Non-pigmented ciliary epithelial cell (primary cell): Measurements from ENCODE around the gene UBE2J1.

Source experiments
- DNase-seq: peaks from one replicate; pipeline ENCODE4 v3.0.0-alpha.2; 2010; ENCODE audit warnings: low read depth

The UBE2J1 gene

DNA sequence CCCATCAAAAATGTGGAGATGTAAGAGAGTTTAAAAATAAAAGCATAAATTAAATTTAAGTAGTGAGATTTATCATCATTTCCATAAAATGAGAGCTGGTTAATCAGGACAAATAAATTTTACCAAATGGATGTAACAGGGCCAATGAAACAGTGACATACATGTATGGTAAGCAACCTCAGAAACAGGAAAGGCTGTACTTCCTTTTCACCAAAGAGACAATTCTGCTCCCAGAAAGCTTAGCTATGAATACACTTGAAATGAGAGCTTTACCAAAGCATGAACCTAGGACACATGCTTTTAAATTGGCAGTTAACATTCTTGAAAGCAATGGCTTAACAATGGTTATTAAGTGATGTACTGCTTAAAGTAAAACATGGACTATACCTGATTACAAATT lies 12.1 kb upstream of the UBE2J1 start:
- DNase-seq: no peak

DNA sequence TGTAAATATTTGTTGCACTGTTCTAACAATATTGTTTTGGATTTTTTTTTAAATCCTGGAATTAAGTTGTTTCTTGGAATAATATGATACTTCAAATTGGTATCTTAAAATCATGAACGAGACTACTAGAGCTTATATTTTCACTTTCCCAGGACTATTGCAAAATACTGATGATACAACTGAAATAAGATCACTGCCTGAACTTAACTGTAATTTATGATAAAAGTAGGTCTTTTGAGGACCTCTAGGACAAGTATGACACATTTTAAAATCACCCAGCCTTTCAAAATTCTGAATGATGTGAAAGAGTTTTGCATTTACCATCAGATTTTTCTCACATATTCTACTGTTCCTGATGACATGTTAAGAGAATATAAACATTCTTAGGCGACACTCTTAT lies 8.6 kb upstream of the UBE2J1 start:
- DNase-seq: no peak

DNA sequence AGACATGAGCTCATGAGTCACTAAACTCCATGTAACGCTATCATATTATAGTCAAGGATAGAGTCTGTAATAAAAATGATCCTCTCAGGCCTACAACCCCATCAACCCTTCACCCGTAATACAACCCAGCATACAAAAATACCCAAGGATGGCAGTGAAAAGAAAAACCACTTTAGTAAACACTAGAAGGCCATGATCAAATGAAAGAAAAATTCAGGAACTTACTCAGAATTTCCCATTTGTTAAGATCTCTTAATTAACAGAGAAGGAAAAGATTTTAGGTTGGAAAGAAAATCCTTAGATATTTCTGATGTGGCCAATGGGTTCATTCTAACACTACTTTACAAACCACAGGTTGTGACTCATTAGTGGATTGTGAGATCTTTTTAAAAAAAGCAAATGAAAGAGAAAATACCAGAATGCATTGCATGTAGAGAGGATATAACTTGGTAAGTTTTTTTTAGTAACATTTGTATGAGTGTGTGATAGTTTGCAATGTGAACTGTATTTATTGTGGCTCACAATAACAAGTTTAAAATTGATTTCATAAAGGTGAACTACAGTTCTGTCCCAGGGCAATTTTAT lies 8.0 kb upstream of the UBE2J1 start:
- DNase-seq: no peak

DNA sequence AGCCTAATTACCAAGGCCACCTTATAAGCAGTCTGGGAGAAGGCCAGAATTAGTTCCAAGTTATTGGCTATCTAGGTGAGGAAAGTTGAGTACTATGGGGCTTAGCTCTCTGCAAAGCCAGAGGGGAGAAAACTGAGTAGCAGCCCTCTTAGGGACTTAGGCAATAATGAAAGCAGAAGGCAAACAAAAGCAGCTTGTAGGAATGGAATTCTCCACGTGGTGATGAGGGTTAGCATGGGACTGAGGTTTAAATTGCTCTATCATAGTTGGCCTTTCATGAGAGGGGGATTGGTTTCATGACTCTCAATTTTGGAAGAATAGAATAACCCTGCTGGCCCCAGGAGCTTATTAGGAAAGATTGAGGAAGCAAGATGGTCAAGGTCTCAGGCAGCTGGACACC lies 7.0 kb upstream of the UBE2J1 start:
- no peak for DNase-seq

DNA sequence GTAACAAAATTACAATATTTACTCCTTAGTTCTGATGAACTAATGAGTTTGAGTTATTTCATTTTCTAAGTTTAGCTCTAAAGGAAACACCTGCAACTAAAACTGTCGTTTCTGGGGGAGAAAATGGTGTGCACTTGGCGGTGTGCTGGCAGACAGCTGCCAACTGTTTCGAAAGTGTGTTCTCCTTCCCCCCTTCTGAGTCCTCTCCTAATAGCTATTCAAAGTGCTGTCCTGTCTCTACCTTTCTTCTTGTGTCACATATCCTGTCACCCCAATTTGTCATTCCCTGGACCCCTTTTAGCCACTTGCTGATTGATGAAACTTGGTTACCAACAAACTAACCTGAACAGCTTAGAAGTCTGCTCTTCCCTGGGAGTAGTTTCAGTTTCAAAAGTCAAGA lies 4.9 kb upstream of the UBE2J1 start:
- no peak for DNase-seq

DNA sequence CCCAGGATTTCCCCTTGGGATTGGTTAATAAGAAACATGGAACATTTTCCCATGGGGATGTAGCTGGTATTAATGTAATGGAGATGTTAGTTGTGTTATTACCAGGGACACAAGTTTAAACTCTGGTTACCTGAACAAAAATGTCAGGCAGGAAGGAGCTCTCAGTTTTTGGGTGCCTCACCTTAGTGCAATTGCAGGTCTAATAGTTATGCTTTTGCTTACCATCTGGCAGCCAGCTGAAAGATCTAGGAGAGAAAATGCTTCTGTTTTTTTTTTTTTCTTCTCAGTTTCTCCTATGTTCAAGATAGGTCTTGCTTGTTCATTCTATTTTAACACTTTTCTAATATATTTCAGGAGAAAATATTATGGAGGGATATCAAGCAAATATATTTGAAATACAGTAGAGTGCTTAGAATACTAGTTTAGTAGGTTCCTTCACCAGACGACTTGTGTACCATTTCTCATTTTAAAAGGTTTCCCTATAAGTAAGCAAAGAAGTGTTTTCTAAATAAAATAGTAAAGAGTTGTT lies 4.2 kb upstream of the UBE2J1 start:
- no peak for DNase-seq

DNA sequence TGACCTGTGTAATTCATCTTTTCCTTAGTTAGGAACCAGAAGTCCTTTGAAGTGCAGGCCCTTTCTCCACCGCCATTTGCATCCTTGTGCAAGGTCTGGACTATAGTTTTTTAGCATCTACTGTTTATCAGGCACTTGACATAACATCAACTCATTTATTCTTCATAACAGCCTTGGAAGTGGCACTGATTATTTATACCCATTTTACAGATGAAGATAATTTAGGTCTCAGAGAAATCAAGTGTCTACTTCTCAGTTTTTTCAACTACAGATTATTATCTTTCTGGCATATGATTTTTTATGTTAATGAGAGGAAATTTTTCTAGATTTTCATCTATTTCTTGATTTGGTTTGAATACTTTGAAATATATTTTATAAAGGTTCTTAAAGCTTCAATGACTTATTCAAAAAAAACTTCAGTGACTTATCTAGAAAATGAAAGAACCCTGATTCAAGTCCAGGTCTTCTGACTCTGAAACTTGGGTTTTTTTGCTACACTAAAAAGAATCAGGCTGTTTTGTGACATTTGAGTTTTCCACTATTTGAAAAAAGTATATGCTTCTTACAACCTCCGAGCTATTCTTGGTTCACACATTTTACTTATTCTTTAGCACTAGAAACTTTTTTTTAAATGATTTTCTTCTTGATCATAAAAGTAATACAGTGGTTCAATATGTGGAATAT lies 3.1 kb upstream of the UBE2J1 start:
- DNase-seq: no peak

DNA sequence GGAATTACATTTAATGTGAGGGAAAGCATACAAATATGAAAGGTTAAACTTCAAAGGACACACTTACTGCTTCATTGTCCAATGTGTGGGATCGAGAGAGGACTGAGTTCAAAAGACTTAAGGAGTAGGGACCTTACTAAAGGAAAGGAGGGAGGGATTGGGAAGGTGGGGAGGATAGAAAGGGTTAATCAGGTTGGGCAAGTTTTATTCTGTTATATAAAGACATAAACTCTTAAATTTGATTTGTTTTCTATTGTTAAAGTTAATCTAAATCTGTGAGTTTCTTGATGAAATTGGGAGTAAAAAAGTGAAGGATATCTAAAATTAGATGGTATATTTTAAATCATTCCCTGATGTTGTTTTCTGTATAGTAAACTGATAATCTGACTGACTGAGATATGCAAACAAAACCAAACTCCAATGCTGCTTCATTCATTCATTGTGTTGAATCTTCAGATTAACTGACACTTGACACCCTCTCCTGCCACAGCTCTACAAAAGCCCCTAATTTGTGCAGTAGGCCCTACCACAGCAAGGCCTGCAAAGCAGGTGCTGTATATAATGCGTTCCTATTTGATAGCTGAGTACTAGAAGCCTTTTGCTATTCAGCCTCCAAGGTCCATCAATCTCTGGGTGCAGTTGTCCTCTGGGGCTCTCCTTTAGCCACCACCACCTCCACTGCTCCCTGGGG lies 1.3 kb upstream of the UBE2J1 start:
- no peak for DNase-seq

DNA sequence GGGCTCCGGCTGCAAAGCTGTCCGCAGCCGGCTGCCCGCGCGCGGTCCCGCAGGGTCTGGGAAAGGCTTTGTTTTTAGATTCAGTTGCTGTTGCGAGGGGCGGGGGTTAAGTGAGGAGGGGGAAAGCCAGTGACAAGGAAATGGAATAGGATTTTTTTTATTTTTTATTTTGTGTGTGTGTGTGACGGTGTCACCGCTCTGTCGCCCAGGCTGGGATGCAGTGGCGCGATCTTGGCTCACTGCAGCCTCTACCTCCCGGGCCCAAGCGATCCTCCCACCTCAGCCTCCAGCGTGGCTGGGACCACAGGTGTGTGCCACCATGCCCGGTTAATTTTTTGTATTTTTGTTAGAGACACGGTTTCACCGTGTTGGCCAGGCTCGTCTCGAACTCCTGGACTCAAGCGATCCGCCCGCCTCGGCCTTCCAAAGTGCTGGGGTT lies 615 bp upstream of the UBE2J1 start:
- DNase-seq: no peak

DNA sequence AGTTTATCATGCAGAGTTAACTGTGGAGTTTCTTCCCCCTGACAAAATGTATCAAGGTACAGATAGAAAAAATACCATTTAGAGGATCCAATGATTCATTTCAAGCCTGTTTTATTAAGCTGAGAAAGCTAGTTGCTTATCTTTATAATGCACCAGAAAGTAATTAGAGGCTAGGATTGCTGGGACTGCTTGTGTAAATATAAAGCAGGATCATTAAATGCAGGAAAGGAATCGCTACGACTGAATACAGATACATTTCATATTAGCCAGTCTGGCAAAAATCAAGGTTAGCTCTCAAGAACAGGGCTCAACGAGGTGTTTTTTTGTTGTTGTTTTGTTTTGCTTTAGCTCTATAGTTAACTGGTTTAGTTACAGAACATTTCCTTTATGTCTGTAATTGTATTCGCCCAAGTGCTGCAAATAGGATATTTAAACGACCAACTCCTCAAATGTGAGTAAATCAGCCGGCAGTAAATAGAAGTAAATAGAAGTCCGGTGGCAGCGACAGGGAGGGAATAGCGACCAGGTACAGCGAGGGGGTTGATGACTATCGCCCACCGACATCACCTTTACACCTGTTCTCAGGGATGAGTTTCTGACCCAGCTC lies 748 bp downstream of the UBE2J1 start:
- no peak for DNase-seq

DNA sequence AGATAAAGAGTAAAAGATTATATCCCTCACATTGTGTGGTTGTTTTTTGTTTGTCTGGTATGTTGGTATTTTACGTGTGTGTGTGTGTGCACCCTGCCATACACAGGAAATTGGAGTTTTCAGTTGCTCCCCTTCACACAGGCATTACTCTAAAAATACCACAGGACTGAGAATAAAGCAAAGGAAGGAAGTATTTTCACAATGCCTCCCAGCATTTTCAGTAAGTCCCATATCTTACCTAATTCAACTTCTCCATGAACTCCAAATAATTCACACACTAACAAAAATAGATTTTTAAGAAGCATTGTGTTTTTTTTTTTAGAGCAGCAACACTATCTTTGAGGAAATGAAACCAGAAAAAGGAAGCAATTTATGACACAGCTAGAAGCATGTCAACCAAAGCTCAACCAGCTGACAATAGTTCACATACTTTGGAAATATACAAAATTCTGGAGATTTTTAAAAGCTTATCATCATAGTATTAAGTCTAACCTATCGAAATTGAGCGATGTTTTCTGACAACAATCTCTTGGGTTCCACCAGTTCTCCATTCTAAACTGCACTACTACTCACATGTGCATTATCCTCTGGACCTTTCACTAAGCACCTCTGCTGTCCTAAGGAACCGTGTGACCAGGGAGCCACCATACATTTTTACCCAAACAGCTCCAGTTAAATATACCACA lies 2.1 kb downstream of the UBE2J1 start:
- DNase-seq: no peak

DNA sequence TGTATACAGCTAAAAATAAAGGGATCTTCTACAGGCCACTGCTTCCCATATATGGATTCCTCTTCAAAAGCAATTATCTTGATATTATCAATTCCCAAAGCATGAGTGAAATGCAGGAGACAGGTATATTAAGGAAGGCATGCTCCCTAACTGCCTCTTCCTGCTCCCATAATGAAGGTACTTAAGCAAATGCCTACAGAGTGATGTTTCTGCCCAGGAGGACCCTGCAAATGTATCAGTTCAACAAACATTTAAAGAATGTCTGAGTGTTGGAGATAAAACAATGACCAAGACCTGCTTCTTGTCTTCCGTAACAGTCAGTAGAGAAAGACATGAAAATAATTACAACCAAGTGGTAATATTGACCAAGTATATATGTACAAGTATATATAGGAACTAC lies 4.2 kb downstream of the UBE2J1 start:
- DNase-seq: no peak

DNA sequence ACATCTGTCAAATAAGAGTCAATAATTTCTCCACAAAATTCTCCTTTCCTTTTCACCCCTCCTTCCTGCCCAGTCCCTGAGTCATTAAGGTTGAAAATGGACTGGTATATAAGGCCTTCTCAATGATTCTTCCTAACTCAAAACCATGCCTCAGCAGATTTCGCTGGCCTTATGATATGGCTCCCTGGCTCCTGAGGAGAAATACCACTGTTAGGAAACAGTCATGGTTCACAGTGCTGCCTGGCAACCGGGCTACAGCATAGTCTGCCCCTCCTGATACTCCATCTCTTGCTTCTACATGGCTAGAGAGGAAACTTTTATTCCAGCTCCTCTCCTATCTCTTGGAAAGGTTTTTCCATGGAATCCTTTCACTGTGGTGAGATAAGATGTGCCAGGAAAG lies 4.7 kb downstream of the UBE2J1 start:
- DNase-seq: no peak

DNA sequence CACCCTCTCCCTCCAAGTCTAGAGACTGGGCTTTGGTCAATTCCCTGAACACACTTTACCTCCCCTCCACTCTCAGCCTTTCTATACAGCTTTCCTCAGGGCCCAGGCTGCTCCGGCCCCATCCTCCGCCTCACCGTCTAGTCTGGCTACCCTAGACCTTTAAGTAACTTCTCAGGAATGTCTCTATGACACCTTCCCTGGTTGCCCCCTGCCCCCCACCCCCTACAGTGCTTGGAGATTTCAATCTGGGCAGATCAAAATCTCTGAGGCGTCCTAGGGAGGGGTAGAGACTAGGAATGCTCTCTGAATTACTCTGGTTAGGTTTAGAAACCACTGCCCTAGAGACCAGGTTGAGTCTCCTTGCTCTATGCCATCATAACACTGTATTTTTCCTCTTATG lies 6.1 kb downstream of the UBE2J1 start:
- no peak for DNase-seq

DNA sequence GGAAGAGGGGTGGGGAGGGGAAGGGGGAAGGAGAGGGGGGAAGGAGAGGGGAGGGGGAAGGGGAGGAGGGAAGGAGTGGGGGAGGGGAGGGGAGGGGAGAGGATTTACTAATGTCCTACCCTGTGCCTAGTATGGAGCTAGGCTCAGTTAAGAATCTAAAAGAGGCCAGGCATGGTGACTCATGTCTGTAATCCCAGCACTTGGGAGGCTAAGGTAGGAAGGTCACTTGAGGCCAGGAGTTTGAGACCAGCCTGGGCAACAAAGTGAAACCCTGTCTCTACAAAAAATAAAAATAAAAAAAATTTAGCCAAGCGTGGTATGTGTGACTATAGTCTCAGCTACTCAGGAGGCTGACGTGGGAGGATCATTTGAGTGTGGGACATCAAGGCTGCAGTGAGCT lies 13.0 kb downstream of the UBE2J1 start:
- DNase-seq: no peak

DNA sequence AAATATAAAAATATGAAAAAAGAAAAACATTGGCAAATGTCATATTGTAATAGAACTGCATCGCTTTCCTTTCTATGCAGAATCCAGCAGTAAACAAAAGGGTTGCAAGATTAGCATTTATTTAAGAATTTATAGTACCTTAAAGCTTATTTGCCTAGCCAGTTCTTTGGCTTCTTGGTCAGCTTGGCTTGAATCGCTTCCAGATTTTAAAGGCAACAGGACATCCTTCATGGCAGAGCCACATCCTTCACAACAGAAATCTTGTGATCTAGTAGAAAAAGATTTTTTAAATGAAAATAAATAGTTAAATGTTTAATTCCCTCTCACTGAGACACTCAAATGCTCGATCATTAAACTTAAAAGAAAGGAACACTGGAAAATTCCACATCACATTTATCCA lies 17.4 kb downstream of the UBE2J1 start:
- DNase-seq: no peak

DNA sequence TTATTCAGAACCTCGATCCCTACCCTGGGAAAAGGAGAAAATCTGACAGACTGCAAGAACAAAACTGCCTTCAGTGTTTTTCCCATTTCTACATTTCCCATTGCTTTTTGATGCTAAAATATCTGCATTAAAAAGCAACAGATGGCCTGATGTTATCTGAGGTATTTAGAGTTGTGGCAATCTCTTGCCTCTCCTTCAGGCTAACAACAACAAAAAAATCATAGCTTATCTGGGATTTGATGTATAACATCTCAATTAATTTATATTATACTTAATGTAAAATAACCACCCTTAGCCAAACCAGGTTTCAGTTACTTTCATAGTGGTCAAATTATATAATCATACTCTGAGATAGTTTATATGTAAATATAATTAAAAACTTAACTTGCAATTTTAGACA lies 21.6 kb downstream of the UBE2J1 start:
- no peak for DNase-seq

DNA sequence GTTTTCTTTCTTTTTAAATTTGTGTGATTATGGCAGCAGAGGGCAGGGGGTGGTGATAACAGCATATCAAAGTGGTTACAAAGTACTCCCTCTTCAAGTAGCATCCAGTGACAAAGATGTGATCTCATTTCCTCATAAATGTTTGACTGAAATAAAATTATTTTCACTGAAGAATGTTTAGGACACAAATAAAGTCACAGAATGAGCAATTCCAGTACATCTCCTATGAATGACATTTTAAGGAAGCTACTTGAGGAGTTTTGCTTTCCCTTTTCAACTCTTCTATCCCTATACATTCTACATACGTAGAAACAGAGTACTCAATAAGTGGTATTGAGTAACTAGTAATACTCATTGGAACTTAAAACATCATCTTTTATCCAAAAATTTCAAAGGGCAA lies 23.5 kb downstream of the UBE2J1 start:
- DNase-seq: no peak

DNA sequence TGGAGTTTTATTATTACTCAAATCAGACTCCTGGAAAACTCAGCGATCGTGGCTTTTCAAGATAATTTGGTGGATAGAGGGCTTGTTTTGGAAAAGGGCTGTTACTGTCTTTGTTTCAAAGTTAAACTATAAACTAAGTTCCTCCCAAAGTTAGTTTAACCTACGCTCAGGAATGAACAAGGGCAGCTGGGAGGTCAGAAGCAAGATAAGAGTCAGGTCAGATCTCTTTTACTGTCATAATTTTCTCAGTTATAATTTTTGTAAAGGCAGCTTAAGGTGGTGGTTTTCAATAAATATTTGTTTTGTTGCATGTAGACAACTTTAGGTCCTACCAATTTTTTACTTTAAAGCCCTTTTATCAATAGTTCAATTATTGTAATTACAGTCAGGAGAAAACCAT lies 28.2 kb downstream of the UBE2J1 start:
- DNase-seq: no peak

DNA sequence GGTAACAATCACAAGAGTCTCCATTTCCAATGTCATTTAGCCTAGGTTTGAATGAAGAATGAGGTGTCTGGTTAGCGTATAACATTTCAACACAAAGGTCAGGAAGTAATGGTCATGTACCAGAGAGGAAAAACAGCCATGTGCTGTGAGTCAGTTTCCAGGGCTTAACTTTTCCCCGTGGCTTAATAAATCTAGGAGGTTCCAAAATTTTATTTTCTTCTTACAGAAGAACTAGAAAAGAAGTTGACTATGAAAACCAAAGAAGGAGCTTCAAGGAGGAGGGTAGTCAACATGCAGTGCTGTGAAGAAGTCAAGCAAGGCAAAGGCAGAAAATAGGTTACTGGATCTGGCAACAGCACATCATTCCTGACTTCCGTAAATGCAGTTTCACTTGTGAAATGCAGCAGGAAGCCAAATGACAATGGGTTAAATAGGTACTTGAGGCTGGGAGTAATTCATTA lies 29.0 kb downstream of the UBE2J1 start:
- DNase-seq: no peak

DNA sequence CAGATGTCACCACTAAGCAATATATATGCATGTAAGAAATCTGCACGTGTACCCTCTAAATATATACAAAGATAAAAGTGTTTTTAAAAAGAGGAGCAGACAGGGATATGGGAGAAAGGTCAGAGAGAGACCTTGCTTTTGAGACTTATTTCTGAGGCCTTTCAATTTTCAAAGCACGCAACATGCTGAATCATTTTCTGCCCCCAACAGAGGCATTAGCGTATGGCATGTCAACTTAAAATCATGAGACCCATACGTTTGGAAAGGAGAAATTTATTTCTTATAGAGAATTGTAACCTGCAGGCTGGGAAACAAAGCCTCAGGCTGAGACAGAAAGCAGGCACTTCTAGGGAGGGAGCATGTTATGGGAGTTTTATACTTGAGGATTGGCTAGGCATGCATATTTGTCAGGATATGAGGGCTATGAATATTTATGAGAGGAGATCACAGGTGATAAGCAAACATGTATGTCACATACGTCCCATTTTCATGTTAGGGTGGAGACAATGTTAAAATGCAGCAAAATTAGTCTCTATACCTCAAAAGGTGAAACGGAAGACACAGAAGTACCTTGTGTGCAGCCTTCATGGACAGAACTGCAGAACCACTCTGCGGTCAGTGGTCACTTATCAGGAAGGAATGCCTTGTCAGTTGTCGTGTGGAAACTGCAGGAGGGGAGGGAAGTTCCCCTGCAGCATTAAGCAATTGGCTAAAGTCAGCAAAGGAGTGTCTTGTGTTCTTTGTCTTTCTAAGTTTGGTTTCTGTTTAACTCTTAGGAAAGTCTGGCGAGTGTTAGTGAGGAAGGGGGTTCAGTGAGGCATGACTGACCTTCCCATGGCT lies 31.2 kb downstream of the UBE2J1 start:
- DNase-seq: no peak
